HG03469 (cell line): ENCODE measurements around the gene CX3CL1.

Source experiments
- ATAC-seq: cut with Tn5 transposase; IDR thresholded peaks from one replicate; pipeline ENCODE4 v1.9.1; 2021; ENCODE audit warnings: mild to moderate bottlenecking, moderate library complexity, moderate number of reproducible peaks; ENCODE audit not compliant: unreplicated experiment

CX3CL1 gene

DNA sequence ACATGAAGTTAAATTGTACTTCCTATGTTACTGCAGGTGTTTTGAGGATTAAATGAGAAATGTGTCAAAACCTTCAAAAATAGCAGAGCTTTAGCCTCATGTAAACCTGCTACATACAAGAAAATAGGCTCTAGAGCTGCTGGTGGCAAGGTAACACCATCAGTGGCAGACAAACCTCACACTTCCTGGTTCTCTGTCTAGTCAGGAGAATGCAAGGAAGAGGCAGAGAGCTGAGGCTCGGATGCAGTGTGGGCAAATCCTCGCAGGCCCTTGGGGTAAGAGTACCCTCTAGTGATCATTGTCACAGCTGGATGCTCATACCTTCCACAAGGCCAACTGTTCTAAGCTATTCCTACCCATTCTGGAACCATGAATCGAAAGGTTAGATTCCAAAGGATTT, 60.7 kb downstream of the CX3CL1 start:
- no peak for ATAC-seq

- no peak for ATAC-seq
Measured at GRCh38 chr16:57434003-57434402, 61.7 kb downstream of the CX3CL1 start.
